ENCODE measurements around the gene PPFIBP1.

Gene PPFIBP1

DNA sequence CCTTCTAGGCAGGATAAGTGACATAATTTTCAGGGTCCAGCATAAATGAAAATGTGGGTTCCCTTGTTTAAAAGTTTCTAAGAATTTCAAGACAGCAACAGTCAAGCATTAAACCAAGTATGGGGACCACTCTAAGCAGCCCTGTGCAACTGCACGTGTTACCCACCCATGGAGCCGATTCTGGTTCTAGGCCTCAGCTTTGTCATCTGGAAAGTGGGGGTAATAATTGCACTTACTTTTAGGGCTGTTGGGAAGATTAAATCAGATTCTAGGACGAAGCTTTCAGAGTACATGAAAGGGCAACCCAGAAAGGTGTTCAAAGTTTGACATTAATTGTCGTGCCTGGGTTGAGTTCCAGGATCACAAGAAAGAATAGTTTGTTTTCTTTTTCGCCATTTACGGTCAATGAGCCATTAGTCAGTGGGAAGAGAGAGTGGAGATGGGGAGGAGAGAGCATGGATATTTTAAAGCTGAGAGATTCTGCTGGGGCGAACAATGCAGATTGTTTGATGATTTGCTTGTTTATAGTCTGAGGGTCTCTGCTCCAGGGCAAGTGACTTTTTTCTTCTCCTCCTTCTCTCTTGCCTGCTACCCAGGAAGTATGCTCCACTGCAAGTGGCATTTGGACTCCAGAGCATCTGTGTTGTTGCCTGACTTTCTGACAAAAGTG, 10.7 kb upstream of the PPFIBP1 start:
- H3K9me3 ChIP-seq (ENCODE audit: control insufficient read depth, low read length), result no peaks in the 10 kb centered on the region
- WGBS, 2 experiments (ENCODE audit: insufficient coverage in 2 of 2), result 90 to 94% methylated on average over 6 to 7 of the region's 7 CpGs
- peaks cover 22% of the 10 kb centered on the region for H3K4me1 ChIP-seq (ENCODE audit: control insufficient read depth, insufficient read depth, low read length, poor library complexity, severe bottlenecking)
- no peak overlapping the region for H3K4me3 ChIP-seq (ENCODE audit: extremely low read depth, insufficient read depth, low read length, poor library complexity, severe bottlenecking)
- H3K36me3 ChIP-seq (ENCODE audit: control insufficient read depth, insufficient read depth, low read length), result no peaks in the 10 kb centered on the region
- no peak overlapping the region for H3K27ac ChIP-seq (ENCODE audit: low read depth, low read length, severe bottlenecking)

DNA sequence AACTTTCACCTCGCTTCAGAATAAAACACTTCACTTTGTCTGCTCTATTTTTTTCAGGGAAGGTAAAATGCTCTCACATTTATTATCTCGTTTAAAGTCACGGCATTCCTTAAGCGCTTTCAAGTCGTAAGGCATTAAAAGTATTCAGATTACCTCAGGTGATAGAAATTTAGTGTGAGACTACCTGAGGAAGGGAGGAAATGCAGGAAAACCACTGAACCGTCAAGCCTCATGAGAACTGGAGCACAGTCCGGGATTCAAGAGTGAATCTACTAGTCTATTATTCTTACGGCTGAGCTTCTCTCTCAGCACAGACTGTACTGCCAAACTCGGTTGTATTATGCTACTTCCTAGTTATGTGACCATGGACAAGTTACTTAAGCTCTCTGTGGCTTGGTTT, 8.3 kb upstream of the PPFIBP1 start:
- Histone ChIP-seq H3K4me1 (ENCODE audit: control insufficient read depth, insufficient read depth, low read length, poor library complexity, severe bottlenecking) (peaks cover 26% of the 10 kb centered on the region), H3K4me3 (ENCODE audit: extremely low read depth, insufficient read depth, low read length, poor library complexity, severe bottlenecking) (no peak overlapping the region), H3K36me3 (ENCODE audit: control insufficient read depth, insufficient read depth, low read length) (no peaks in the 10 kb centered on the region), H3K9me3 (ENCODE audit: control insufficient read depth, low read length) (no peaks in the 10 kb centered on the region), H3K27ac (ENCODE audit: low read depth, low read length, severe bottlenecking) (no peak overlapping the region)
- WGBS, 2 experiments (ENCODE audit: insufficient coverage in 2 of 2), result 76 to 87% methylated on average over 7 to 8 of the region's 9 CpGs

DNA sequence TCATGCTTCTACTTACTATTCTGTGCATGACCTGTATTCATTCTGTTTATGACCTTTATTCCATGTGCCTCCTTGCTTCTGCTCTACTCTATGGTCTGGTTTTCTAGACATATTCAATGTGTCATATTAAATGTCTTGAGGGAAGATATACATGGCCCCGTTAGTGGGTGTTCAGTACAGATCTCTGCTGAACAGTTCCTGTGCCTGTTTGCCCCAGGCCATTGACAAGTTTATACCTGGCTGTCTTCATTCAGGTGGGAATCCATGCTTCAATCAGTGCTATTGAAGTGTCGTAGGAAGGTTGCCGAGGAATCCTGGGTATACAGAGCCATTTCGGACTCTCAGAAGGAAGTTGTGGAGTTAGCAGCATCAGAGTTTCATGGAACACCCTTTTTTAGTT, 7.4 kb upstream of the PPFIBP1 start:
- 93 to 100% methylated on average over 3 to 4 of the region's 4 CpGs for WGBS, 2 experiments (ENCODE audit: insufficient coverage in 2 of 2)
- no peak overlapping the region for H3K4me3 ChIP-seq (ENCODE audit: extremely low read depth, insufficient read depth, low read length, poor library complexity, severe bottlenecking)
- no peaks in the 10 kb centered on the region for H3K36me3 ChIP-seq (ENCODE audit: control insufficient read depth, insufficient read depth, low read length)
- H3K4me1 ChIP-seq (ENCODE audit: control insufficient read depth, insufficient read depth, low read length, poor library complexity, severe bottlenecking), result peaks cover 27% of the 10 kb centered on the region
- H3K27ac ChIP-seq (ENCODE audit: low read depth, low read length, severe bottlenecking), result no peak overlapping the region
- no peaks in the 10 kb centered on the region for H3K9me3 ChIP-seq (ENCODE audit: control insufficient read depth, low read length)

DNA sequence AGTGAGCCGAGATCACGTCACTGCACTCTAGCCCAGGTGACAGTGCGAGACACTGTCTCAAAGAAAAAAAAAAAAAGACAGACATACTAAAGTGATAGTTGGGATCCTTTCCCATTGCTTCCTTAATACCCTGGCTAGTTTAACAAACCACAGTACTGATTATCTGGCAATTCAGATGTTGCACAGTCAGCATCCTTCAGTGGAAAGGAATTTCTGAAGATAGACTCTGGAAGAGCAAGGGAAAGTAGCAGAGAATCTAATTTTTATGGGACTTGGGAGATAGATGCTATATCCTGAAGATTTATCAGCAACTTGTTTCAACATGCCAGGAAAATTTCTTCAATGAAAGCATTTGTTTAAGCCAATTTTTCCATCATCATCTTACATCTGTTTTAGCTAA, 6.5 kb upstream of the PPFIBP1 start:
- Histone ChIP-seq H3K4me3 (ENCODE audit: extremely low read depth, insufficient read depth, low read length, poor library complexity, severe bottlenecking) (no peak overlapping the region), H3K4me1 (ENCODE audit: control insufficient read depth, insufficient read depth, low read length, poor library complexity, severe bottlenecking) (peaks cover 32% of the 10 kb centered on the region), H3K27ac (ENCODE audit: low read depth, low read length, severe bottlenecking) (no peak overlapping the region), H3K9me3 (ENCODE audit: control insufficient read depth, low read length) (no peaks in the 10 kb centered on the region), H3K36me3 (ENCODE audit: control insufficient read depth, insufficient read depth, low read length) (no peaks in the 10 kb centered on the region)
- 81 to 85% methylated on average over 2 to 3 of the region's 3 CpGs for WGBS, 2 experiments (ENCODE audit: insufficient coverage in 2 of 2)

DNA sequence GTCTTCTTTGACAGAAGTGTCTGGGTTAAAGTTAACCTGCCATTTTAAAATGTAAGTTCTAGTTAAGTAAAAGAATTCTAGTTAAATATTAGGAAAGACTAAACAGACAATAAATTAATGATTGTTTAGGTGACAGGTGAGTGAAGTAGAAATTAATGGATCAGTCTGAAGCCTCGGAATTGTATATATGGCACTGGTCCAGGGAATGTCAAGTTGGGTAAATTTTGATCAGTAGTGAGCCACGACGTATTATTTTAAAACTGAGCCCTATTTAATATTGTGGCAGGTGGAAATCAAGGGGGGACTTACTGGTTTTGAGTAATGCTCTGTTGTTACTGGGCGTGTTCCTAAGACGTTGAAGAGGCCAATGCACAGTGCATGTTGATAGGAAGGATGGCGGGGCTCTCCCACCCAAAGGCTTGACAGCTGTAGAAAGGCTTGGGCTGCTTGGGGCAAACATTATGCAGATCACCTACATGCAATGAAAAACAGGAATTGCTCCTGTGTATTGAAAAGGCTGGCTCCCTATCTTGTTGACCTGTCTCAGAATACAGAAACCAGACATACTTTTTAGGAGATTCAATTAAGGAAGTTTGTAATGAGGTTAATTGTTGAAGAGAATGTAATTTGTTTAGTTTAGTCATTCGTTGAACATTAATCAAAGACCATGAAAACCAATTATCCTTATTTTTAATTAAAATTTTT, 5.9 kb upstream of the PPFIBP1 start:
- WGBS, 2 experiments (ENCODE audit: insufficient coverage in 2 of 2), result 94 to 100% methylated on average over 3 to 5 of the region's 7 CpGs

DNA sequence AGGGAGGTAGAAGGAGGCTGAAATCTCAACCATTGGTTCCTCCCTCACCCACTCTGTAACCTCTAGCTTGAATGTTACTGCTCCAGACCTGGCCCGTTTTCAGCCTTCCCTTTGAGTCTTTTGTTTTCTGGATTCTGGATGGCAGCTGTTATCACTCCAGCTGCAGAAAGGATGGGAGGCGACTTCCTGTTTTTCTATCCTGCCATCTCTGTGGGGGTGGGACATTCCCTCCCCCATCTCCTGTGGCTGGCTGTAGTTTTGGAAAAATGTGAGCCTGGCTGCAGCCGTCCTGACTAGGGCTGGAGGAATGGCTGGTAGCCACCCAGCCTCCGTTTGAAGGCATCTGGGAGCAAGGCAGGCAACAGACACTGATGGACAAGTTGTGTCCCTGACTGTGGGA, 2.9 kb upstream of the PPFIBP1 start:
- H3K27ac ChIP-seq (ENCODE audit: low read depth, low read length, severe bottlenecking), result peak overlapping the region; percentile 80

More for the DNA sequence above, 5.9 kb upstream of the PPFIBP1 start:
- Histone ChIP-seq H3K4me1 (ENCODE audit: control insufficient read depth, insufficient read depth, low read length, poor library complexity, severe bottlenecking) (peaks cover 38% of the 10 kb centered on the region), H3K9me3 (ENCODE audit: control insufficient read depth, low read length) (no peaks in the 10 kb centered on the region), H3K27ac (ENCODE audit: low read depth, low read length, severe bottlenecking) (no peak overlapping the region), H3K36me3 (ENCODE audit: control insufficient read depth, insufficient read depth, low read length) (no peaks in the 10 kb centered on the region), H3K4me3 (ENCODE audit: extremely low read depth, insufficient read depth, low read length, poor library complexity, severe bottlenecking) (no peak overlapping the region)

DNA sequence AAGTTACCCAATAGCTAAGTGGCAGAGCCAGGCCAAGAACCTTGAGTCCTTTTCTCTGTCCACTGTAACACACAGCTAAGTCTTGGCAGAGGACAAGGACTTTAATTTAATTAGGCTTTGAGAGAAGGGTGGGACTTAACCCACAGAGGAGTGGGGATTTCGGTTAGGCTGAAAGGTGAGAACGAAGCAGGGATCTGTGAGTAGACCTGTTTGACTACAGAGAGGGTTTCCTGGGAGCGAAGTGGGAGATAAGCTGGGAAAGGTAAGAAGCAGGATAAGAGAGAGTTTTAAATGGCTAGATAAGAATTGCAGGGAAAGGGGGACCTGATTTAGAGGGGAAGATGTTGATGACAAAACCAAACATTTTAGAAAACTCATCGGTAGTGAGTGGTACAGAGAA, 2.0 kb upstream of the PPFIBP1 start:
- Histone ChIP-seq H3K4me3 (ENCODE audit: extremely low read depth, insufficient read depth, low read length, poor library complexity, severe bottlenecking) (no peak overlapping the region), H3K36me3 (ENCODE audit: control insufficient read depth, insufficient read depth, low read length) (peaks cover 5% of the 10 kb centered on the region), H3K27ac (ENCODE audit: low read depth, low read length, severe bottlenecking) (peak overlapping the region; percentile 38), H3K9me3 (ENCODE audit: control insufficient read depth, low read length) (no peaks in the 10 kb centered on the region), H3K4me1 (ENCODE audit: control insufficient read depth, insufficient read depth, low read length, poor library complexity, severe bottlenecking) (peaks cover 35% of the 10 kb centered on the region)
- WGBS, 2 experiments (ENCODE audit: insufficient coverage in 2 of 2), result 75 to 83% methylated on average over 4 of the region's 4 CpGs

More for the DNA sequence above, 2.9 kb upstream of the PPFIBP1 start:
- Histone ChIP-seq H3K9me3 (ENCODE audit: control insufficient read depth, low read length) (no peaks in the 10 kb centered on the region), H3K36me3 (ENCODE audit: control insufficient read depth, insufficient read depth, low read length) (no peaks in the 10 kb centered on the region), H3K4me3 (ENCODE audit: extremely low read depth, insufficient read depth, low read length, poor library complexity, severe bottlenecking) (no peak overlapping the region), H3K4me1 (ENCODE audit: control insufficient read depth, insufficient read depth, low read length, poor library complexity, severe bottlenecking) (peaks cover 35% of the 10 kb centered on the region)
- 9% methylated on average over 2 of the region's 4 CpGs; no CpG with 5 or more reads in 1 of the 2 experiments for WGBS, 2 experiments (ENCODE audit: insufficient coverage in 2 of 2)

DNA sequence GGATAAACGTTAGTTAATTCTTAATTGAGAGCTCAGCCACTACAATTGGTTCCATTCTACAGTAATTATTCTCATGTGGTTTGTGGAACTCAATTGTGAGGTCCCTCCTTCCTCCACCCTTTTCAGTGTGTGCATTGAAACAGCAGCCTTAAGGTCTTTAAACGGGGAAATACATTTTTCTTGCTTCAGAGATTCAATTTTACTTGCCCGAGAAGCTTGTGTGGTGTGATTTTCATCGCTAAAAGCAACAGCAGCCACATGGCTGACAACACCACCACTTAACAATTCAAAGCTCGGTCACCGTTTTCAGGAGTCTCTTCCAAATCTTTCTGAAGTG, 733 bp upstream of the PPFIBP1 start:
- WGBS, 2 experiments (ENCODE audit: insufficient coverage in 2 of 2), result 0% methylated on average over 1 of the region's 6 CpGs; no CpG with 5 or more reads in 1 of the 2 experiments
- H3K27ac ChIP-seq (ENCODE audit: low read depth, low read length, severe bottlenecking), result peak overlapping the region; percentile 94
- peak overlapping the region; percentile 84 for H3K4me3 ChIP-seq (ENCODE audit: extremely low read depth, insufficient read depth, low read length, poor library complexity, severe bottlenecking)
- no peaks in the 10 kb centered on the region for H3K9me3 ChIP-seq (ENCODE audit: control insufficient read depth, low read length)
- peaks cover 32% of the 10 kb centered on the region for H3K4me1 ChIP-seq (ENCODE audit: control insufficient read depth, insufficient read depth, low read length, poor library complexity, severe bottlenecking)
- peaks cover 18% of the 10 kb centered on the region for H3K36me3 ChIP-seq (ENCODE audit: control insufficient read depth, insufficient read depth, low read length)

DNA sequence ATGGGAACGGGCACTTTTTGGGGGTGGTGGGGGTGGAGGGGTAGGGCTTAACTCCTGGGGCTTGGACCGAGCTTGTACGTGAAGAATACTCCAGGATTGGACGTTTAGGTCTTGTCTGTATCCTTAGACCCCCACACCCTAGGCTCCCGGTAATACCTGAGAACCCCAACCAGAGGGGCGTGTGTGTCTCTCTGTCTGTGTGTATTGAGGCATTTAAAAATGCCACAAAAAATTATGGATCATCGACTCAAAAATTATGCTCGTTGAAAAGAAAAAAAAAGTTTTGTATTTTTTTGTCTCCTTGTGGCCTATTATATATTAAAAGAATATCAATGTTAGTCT, 459 bp downstream of the PPFIBP1 start:
- no peaks in the 10 kb centered on the region for H3K9me3 ChIP-seq (ENCODE audit: control insufficient read depth, low read length)
- H3K27ac ChIP-seq (ENCODE audit: low read depth, low read length, severe bottlenecking), result peak overlapping the region; percentile 87
- H3K4me3 ChIP-seq (ENCODE audit: extremely low read depth, insufficient read depth, low read length, poor library complexity, severe bottlenecking), result peak overlapping the region; percentile 84
- peaks cover 32% of the 10 kb centered on the region for H3K4me1 ChIP-seq (ENCODE audit: control insufficient read depth, insufficient read depth, low read length, poor library complexity, severe bottlenecking)
- H3K36me3 ChIP-seq (ENCODE audit: control insufficient read depth, insufficient read depth, low read length), result peaks cover 28% of the 10 kb centered on the region
- no CpG with 5 or more reads among the region's 8 CpGs for WGBS, 2 experiments (ENCODE audit: insufficient coverage in 2 of 2)

DNA sequence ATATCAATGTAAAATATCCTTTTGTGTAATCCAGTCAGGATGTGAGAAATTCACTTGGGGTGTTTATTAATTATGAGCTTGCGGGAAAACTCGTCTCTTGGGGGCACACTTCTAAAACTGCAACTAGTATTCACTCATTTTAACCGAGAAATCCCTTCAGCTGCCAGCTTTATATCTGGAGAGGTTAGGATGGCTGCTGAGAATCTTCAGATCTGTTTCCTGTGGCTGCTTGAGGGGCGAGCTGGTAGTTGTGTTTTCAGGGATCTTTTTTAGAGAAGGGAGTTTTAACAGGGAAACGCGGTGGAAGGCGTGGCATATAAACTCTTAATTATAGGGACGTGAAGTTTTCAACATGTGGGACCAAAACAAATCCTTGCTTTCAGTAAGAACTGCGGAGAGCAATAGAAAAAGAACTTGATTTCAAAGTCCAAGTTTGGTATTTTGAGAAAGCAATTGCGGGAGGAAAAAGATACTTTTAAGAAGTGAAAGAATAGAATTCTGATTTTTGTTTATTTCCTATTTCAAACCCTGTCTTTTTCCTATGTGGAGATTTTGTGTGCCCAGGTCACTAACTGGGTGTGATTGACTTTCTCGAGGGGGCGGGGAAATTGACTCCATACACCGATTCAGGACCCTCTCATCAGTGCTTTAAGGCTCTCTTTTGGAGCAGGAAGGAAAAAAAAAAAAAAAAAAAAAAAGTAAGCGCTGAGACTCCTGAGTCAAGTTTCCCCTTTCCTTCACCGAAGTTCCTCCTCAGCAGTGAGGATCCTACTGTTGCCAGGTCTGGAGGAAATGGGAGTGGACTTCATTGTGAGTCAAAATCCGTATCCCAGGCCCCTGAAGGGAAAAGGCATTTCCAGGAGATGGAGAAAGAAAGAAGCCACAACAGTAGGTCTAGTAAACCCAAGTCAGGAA, 1.1 kb downstream of the PPFIBP1 start:
- peaks cover 32% of the 10 kb centered on the region for H3K36me3 ChIP-seq (ENCODE audit: control insufficient read depth, insufficient read depth, low read length)
- peak overlapping the region; percentile 58 for H3K27ac ChIP-seq (ENCODE audit: low read depth, low read length, severe bottlenecking)
- H3K9me3 ChIP-seq (ENCODE audit: control insufficient read depth, low read length), result no peaks in the 10 kb centered on the region
- 0 to 3% methylated on average over 4 to 7 of the region's 16 CpGs for WGBS, 2 experiments (ENCODE audit: insufficient coverage in 2 of 2)
- H3K4me1 ChIP-seq (ENCODE audit: control insufficient read depth, insufficient read depth, low read length, poor library complexity, severe bottlenecking), result peaks cover 28% of the 10 kb centered on the region
- peak overlapping the region; percentile 84 for H3K4me3 ChIP-seq (ENCODE audit: extremely low read depth, insufficient read depth, low read length, poor library complexity, severe bottlenecking)
